ENCODE results near the gene KRT75.

DNA sequence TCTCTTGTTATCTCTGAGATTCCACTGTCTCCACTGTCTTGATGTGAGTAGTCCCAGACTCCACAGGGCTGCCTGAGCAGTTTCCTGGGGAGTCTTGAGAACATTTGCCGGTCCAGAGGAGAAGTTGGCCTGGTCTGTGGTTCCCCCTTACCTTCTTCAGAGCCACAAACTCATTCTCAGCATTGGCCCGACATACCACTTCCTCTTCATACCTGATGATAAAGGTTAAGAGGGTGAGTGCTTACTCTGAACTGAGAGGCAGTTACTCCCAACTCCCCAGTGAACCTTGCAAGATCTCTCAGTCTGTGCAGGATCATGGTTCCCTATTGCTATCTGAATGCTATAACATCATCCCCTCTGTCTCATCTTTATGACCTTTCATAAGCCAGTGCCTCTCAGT, 51.3 kb downstream of the KRT75 start:
- TF ChIP-seq, protein P1, sequence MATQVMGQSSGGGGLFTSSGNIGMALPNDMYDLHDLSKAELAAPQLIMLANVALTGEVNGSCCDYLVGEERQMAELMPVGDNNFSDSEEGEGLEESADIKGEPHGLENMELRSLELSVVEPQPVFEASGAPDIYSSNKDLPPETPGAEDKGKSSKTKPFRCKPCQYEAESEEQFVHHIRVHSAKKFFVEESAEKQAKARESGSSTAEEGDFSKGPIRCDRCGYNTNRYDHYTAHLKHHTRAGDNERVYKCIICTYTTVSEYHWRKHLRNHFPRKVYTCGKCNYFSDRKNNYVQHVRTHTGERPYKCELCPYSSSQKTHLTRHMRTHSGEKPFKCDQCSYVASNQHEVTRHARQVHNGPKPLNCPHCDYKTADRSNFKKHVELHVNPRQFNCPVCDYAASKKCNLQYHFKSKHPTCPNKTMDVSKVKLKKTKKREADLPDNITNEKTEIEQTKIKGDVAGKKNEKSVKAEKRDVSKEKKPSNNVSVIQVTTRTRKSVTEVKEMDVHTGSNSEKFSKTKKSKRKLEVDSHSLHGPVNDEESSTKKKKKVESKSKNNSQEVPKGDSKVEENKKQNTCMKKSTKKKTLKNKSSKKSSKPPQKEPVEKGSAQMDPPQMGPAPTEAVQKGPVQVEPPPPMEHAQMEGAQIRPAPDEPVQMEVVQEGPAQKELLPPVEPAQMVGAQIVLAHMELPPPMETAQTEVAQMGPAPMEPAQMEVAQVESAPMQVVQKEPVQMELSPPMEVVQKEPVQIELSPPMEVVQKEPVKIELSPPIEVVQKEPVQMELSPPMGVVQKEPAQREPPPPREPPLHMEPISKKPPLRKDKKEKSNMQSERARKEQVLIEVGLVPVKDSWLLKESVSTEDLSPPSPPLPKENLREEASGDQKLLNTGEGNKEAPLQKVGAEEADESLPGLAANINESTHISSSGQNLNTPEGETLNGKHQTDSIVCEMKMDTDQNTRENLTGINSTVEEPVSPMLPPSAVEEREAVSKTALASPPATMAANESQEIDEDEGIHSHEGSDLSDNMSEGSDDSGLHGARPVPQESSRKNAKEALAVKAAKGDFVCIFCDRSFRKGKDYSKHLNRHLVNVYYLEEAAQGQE (IDR thresholded peaks at IDR 0.05; ENCODE audit: borderline replicate concordance): no peak
- TF ChIP-seq, protein P2, sequence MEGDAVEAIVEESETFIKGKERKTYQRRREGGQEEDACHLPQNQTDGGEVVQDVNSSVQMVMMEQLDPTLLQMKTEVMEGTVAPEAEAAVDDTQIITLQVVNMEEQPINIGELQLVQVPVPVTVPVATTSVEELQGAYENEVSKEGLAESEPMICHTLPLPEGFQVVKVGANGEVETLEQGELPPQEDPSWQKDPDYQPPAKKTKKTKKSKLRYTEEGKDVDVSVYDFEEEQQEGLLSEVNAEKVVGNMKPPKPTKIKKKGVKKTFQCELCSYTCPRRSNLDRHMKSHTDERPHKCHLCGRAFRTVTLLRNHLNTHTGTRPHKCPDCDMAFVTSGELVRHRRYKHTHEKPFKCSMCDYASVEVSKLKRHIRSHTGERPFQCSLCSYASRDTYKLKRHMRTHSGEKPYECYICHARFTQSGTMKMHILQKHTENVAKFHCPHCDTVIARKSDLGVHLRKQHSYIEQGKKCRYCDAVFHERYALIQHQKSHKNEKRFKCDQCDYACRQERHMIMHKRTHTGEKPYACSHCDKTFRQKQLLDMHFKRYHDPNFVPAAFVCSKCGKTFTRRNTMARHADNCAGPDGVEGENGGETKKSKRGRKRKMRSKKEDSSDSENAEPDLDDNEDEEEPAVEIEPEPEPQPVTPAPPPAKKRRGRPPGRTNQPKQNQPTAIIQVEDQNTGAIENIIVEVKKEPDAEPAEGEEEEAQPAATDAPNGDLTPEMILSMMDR (IDR thresholded peaks at IDR 0.05; ENCODE audit: poor library complexity, severe bottlenecking): no peak
- TF ChIP-seq EZH2 (IDR thresholded peaks at IDR 0.05; ENCODE audit: borderline replicate concordance, insufficient read depth, low read length, poor library complexity, severe bottlenecking) (no peak), SMC3 (conservative IDR thresholded peaks at IDR 0.05; ENCODE audit: poor library complexity) (no peak), POLR2AphosphoS5 (IDR thresholded peaks at IDR 0.05) (no peak)

All from neural cell (in vitro differentiated cells).